Endothelial cell of umbilical vein (primary cell): ENCODE data around the gene FBN3. TPM values are rescaled to one million over a fixed set of nuclear protein-coding genes. Genes with fewer than 3 reads are reported as not detected.

Experiments used
- BruUV-seq: library from RNA; stranded (reverse); fragments of 400-500 nt; replicated peaks from 2 replicates; lab custom pipeline; 2021; lab: Mats Ljungman, UMichigan
- CTCF ChIA-PET: fragments of 300-600, 350-600 bp; sonication (Branson Sonifier 250); formaldehyde crosslinking; loops from one replicate; lab custom pipeline; 2021; ENCODE audit warnings: antibody characterized with exemption, inconsistent platforms; lab: Charles Lee
- POLR2A ChIA-PET: fragments of 300-600, 350-600 bp; sonication (Branson Sonifier 250); formaldehyde crosslinking; loops from one replicate; lab custom pipeline; 2021; ENCODE audit warnings: antibody characterized with exemption, inconsistent platforms; lab: Charles Lee
- DNase-seq: peaks from one replicate; pipeline ENCODE4 v3.0.0-alpha.2; 2011; ENCODE audit warnings: low read depth, low spot score
- FAIRE-seq: peaks from 2 replicates; lab custom pipeline; 2011; peaks lifted over from hg19 to GRCh38; lab: Jason Lieb, UNC
- H2AFZ ChIP-seq: 2 replicates; pipeline ENCODE4 v1.6.0; 2012; ENCODE audit warnings: low read depth, low read length, control low read depth, inconsistent platforms
- H3K27ac ChIP-seq: 2 replicates; pipeline ENCODE4 v1.5.1; 2011; ENCODE audit warnings: low read depth, mild to moderate bottlenecking, control low read depth, low read length, moderate library complexity; ENCODE audit not compliant: insufficient read depth
- H3K27me3 ChIP-seq, 2 experiments: 2 replicates each; pipeline versions ENCODE4 v1.6.0 to v1.6.1; 2011; ENCODE audit warnings: low read length in 2 of 2, mixed read lengths in 1 of 2; ENCODE audit not compliant: control insufficient read depth in 2 of 2, insufficient read depth in 2 of 2
- H3K36me3 ChIP-seq, 2 experiments: 2 replicates in 1 of 2; 3 replicates in 1 of 2; pipeline ENCODE4 v1.5.1; 2011; ENCODE audit warnings: low read length in 2 of 2, mild to moderate bottlenecking in 1 of 2, moderate library complexity in 1 of 2; ENCODE audit not compliant: control insufficient read depth in 2 of 2, insufficient read depth in 2 of 2; ENCODE audit errors: extremely low read depth in 1 of 2
- H3K4me1 ChIP-seq: 3 replicates; pipeline ENCODE4 v1.5.1; 2011; ENCODE audit warnings: mild to moderate bottlenecking, low read length; ENCODE audit not compliant: control insufficient read depth, insufficient read depth; ENCODE audit errors: extremely low read depth
- H3K4me2 ChIP-seq: 2 replicates; pipeline ENCODE4 v1.6.1; 2011; ENCODE audit warnings: low read length, control low read depth, mixed read lengths; ENCODE audit not compliant: insufficient read depth
- H3K4me3 ChIP-seq, 3 experiments: fragments of 200-600 bp in 1 of 3; sonication (generic), shearing (Covaris generic) in 1 of 3; replicated peaks in 1 of 3; 2 replicates each; pipeline ENCODE4 v1.5.1; 2011 to 2016; ENCODE audit warnings: control low read depth in 3 of 3, low read length in 3 of 3, mild to moderate bottlenecking in 2 of 3, inconsistent platforms in 1 of 3, low read depth in 1 of 3, moderate library complexity in 1 of 3; ENCODE audit not compliant: insufficient read depth in 1 of 3
- H3K79me2 ChIP-seq: 2 replicates; pipeline ENCODE4 v1.6.0; 2012; ENCODE audit warnings: low read length, inconsistent platforms; ENCODE audit not compliant: control insufficient read depth, insufficient read depth
- H3K9ac ChIP-seq: replicated peaks from 2 replicates; pipeline ENCODE3; 2011; ENCODE audit warnings: low read length, control low read depth; ENCODE audit not compliant: insufficient read depth; ENCODE audit errors: extremely low read depth
- H3K9me1 ChIP-seq: replicated peaks from 3 replicates; pipeline ENCODE4 v1.6.0; 2011; ENCODE audit warnings: mild to moderate bottlenecking, low read length; ENCODE audit not compliant: control insufficient read depth, insufficient read depth; ENCODE audit errors: extremely low read depth
- H3K9me3 ChIP-seq: replicated peaks from 2 replicates; pipeline ENCODE4 v1.5.1; 2012; ENCODE audit warnings: low read length, inconsistent platforms; ENCODE audit not compliant: control insufficient read depth, insufficient read depth
- H4K20me1 ChIP-seq: replicated peaks from 2 replicates; pipeline ENCODE3; 2011; ENCODE audit warnings: mild to moderate bottlenecking, low read length; ENCODE audit not compliant: control insufficient read depth, insufficient read depth; ENCODE audit errors: extremely low read depth
- CTCF ChIP-seq, 2 donors: IDR thresholded peaks; 1 replicate in 1 of 2; 2 replicates in 1 of 2; pipeline ENCODE4 v1.5.1; 2011; ENCODE audit warnings: low read length in 2 of 2, mild to moderate bottlenecking in 2 of 2, moderate library complexity in 2 of 2, control low read depth in 1 of 2, inconsistent platforms in 1 of 2, low read depth in 1 of 2; ENCODE audit not compliant: insufficient read depth in 1 of 2; ENCODE audit errors: extremely low read depth in 1 of 2
- EZH2 ChIP-seq: IDR thresholded peaks from 2 replicates; pipeline ENCODE4 v1.6.1; 2012; ENCODE audit warnings: borderline replicate concordance, low read depth, mild to moderate bottlenecking, moderate library complexity, low read length, inconsistent platforms; ENCODE audit not compliant: severe bottlenecking
- FOS ChIP-seq: IDR thresholded peaks from 2 replicates; pipeline ENCODE4 v1.6.1; 2011; ENCODE audit warnings: mild to moderate bottlenecking, low read length, moderate library complexity, borderline replicate concordance; ENCODE audit not compliant: insufficient read depth
- GATA2 ChIP-seq: IDR thresholded peaks from 2 replicates; pipeline ENCODE4 v1.7.0; 2011; ENCODE audit warnings: low read depth, mild to moderate bottlenecking, moderate library complexity, mixed read lengths, low read length; ENCODE audit not compliant: insufficient read length, insufficient read depth
- JUN ChIP-seq: IDR thresholded peaks from 2 replicates; pipeline ENCODE4 v1.6.1; 2011; ENCODE audit warnings: borderline replicate concordance, low read depth; ENCODE audit not compliant: insufficient read length, insufficient read depth
- MAX ChIP-seq: IDR thresholded peaks from 2 replicates; pipeline ENCODE4 v1.6.1; 2011; ENCODE audit not compliant: insufficient read depth, insufficient read length
- MYC ChIP-seq: IDR thresholded peaks from one replicate; pipeline ENCODE4 v1.6.1; 2011; ENCODE audit warnings: mild to moderate bottlenecking, low read depth, low read length
- POLR2A ChIP-seq: IDR thresholded peaks from 2 replicates; pipeline ENCODE4 v1.6.1; 2012; ENCODE audit warnings: low read depth, mild to moderate bottlenecking, control low read depth, low read length
- POLR2AphosphoS5 ChIP-seq: IDR thresholded peaks from 2 replicates; pipeline ENCODE4 v1.6.1; 2012; ENCODE audit warnings: low read depth, mild to moderate bottlenecking, control low read depth, low read length, moderate library complexity; ENCODE audit not compliant: insufficient read depth
- dilution Hi-C: fragments of 300-500 bp; cut with MboI; formaldehyde crosslinking; loops from one replicate; pipeline ENCODE4 v1.15.0; 2019; ENCODE audit warnings: low sequenced_read_pairs; ENCODE audit not compliant: extremely low pct_ligation_motif_present
- intact Hi-C: fragments of 100-400 bp; cut with micrococcal nuclease; formaldehyde crosslinking; loops from one replicate; pipeline ENCODE4 v1.10.0; 2022
- polyA plus RNA-seq, 4 experiments: library from polyadenylated mRNA; depleted of rRNA in 3 of 4; stranded (reverse) in 3 of 4; unstranded in 1 of 4; fragments of >200 nt; gene quantifications; 2 replicates each; pipeline versions ENCODE4 v1.2.1 to v1.2.3, GENCODE V29; 2011 to 2012; ENCODE audit warnings: missing spikeins in 1 of 4
- total RNA-seq: library from RNA; stranded (reverse); gene quantifications from 2 replicates; pipeline ENCODE4 v1.2.3, GENCODE V29; 2021

The FBN3 gene
- total and polyA plus RNA-seq, 2 donors (not counting 3 experiments of a cell fraction or from before 2014, with no cell fraction given): not detected

GRCh38 chr19:8093740-8094139 is 55.7 kb downstream of the FBN3 start:
- intact Hi-C loops: no loop called here
- ChIA-PET CTCF (interaction anchor here (1.3 kb wide), 1 partner anchor 9 kb away, joined by 3 read pairs; no protein-coding TSS in a partner anchor), POLR2A (no interaction called here)
- Histone ChIP-seq H3K79me2 (no peaks in the 10 kb centered on the region), H3K9ac (no peak overlapping the region), H3K4me2 (no peak overlapping the region), H3K4me1 (no peaks in the 10 kb centered on the region), H3K27ac (no peak overlapping the region), H3K36me3 (no peaks in the 10 kb centered on the region), H4K20me1 (no peaks in the 10 kb centered on the region), H3K4me3 (no peak overlapping the region), H3K9me3 (peaks cover 8% of the 10 kb centered on the region), H3K27me3 (no peaks in the 10 kb centered on the region), H2AFZ (no peak overlapping the region), H3K9me1 (no peaks in the 10 kb centered on the region)
- BruUV-seq: no TSS peak
- dilution Hi-C loops: no loop called here
- FAIRE-seq (no peak), DNase-seq (no peak)
- TF ChIP-seq POLR2AphosphoS5: no peak
- TF ChIP-seq JUN: no peak
- TF ChIP-seq MYC: no peak
- TF ChIP-seq GATA2: no peak
- TF ChIP-seq MAX: no peak
- TF ChIP-seq POLR2A: no peak
- no peak for TF ChIP-seq EZH2
- no peak for TF ChIP-seq FOS
- TF ChIP-seq CTCF (IDR thresholded peaks at IDR 0.05; ENCODE audit: extremely low read depth in 1 of 2, insufficient read depth in 1 of 2, low read depth in 1 of 2, low read length in 2 of 2): no peak
